Measurements from ENCODE around the gene HAUS5.
"Not testable (repeated sequence)": the region's sequence is repeated elsewhere in the genome, so short reads cannot be mapped to it uniquely, and the experiment has no call there.

The HAUS5 gene

DNA sequence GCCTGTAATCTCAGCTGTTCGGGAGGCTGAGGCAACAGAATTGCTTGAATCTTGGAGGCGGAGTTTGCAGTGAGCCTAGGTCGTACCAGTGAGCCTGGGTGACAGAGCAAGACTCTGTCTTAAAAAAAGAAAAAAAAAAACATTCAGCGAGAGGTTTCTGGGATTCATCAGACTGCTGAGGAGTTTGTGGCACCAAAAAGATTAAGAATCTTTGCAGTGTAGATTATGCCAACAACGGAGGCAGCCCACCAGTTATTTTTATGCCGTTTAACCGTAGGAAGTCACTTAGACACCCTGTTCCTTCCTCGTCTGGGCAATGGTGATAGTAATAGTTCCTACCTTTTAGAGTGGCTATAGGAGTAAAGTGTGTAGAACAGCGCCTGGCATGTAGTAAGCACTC is 38.0 kb downstream of the HAUS5 start:
- TF ChIP-seq, protein P1, sequence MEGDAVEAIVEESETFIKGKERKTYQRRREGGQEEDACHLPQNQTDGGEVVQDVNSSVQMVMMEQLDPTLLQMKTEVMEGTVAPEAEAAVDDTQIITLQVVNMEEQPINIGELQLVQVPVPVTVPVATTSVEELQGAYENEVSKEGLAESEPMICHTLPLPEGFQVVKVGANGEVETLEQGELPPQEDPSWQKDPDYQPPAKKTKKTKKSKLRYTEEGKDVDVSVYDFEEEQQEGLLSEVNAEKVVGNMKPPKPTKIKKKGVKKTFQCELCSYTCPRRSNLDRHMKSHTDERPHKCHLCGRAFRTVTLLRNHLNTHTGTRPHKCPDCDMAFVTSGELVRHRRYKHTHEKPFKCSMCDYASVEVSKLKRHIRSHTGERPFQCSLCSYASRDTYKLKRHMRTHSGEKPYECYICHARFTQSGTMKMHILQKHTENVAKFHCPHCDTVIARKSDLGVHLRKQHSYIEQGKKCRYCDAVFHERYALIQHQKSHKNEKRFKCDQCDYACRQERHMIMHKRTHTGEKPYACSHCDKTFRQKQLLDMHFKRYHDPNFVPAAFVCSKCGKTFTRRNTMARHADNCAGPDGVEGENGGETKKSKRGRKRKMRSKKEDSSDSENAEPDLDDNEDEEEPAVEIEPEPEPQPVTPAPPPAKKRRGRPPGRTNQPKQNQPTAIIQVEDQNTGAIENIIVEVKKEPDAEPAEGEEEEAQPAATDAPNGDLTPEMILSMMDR (IDR thresholded peaks at IDR 0.05; ENCODE audit: low read depth, low read length) = no peak
- H3K4me3 ChIP-seq (ENCODE audit: low read depth, low read length) = no peak overlapping the region

DNA sequence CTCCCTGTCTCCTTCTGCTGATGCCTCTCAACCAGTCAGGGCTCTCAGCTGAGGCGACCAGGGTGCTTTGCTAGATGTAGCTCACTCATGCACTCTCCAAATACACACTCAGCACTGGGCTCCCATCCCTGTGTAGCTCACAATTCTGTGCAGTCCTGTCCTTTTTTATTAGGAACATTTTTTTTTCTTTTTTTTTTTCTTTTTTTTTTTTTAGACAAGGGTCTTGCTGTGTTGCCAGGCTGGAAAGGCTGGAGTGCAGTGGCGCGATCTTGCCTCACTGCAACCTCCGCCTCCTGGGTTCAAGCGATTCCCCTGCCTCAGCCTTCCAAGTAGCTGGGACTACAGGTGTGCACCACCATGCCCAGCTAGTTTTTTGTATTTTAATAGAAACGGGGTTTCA is 42.3 kb downstream of the HAUS5 start:
- not testable (repeated sequence) for H3K4me3 ChIP-seq (ENCODE audit: low read depth, low read length)

DNA sequence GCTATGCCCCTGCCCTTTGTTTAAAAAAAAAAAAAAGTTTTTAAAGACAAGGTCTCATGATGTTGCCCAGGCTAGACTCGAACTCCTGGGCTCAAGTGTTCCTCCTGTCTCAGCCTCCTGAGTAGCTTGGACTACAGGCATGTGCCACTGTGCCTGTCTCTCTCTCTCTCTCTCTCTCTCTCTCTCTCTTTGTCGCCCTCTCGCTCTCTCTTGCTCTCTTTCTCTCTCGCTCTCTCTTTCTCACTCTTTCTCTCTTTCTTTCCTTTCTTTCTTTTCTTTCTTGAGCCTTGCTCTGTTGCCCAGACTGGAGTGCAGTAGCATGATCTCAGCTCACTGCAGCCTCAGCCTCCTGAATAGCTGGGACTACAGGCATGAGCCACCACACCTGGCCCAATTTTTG is 43.1 kb downstream of the HAUS5 start:
- H3K4me3 ChIP-seq (ENCODE audit: low read depth, low read length) = no peak overlapping the region
- TF ChIP-seq, protein P1 (IDR thresholded peaks at IDR 0.05; ENCODE audit: low read depth, low read length) = no peak

DNA sequence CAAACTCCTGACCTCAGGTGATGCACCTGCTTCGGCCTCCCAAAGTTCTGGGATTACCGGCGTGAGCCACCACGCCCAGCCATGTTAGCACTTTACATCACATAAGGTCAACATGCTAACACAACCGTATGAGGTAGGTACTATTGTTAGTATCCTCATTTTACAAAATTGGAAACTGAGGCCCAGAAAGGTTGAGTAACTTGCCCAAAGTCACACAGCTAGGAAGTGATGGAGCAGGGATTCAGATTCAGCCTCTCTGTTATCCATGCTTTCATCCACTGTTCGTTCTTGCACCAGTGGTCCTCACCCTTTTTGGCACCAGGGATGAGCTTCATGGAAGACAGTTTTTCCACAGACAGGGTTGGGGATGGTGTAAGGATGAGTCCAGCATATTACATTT is 44.2 kb downstream of the HAUS5 start:
- H3K4me3 ChIP-seq (ENCODE audit: low read depth, low read length) = no peak overlapping the region
- TF ChIP-seq, protein P1 (IDR thresholded peaks at IDR 0.05; ENCODE audit: low read depth, low read length) = no peak

DNA sequence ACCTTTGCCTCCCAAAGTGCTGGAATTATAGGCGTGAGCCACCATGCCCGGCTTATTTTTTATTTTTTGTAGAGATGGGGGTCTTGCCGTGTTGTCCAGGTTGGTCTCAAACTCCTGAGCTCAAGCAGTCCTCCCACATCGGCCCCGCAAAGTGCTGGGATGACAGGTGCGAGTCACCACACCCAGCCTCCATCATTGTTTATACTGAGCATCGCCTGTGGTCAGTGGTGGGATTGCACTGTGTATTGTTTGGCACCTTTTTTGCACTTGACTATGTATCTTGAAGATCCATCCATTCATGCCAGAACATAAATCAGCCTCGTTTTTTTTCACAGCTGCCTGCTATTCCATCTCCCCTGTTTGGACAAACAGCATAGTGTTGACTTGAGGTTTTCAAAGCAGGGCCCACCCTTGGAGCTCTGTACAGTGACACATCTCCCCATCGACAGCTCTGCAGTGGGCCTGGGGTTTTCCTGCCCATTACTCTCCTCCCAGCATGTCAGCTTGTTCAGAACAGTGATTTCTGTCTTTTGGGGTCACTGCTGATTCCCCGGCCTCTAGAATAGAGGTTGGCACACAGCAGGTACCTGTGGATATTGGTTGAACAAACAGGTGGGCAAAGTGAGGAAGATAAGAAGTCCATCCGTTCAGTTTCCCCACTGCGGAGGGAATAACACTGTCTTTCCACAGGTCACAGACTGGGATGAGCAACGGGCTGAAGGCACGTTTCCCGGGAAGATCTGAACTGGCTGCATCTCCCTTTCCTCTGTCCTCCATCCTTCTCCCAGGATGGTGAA is 45.6 kb downstream of the HAUS5 start:
- TF ChIP-seq, protein P1 (IDR thresholded peaks at IDR 0.05; ENCODE audit: low read depth, low read length) = peak; percentile 26; the same call in 1 of the 2 replicates
- H3K4me3 ChIP-seq (ENCODE audit: low read depth, low read length) = no peak overlapping the region

DNA sequence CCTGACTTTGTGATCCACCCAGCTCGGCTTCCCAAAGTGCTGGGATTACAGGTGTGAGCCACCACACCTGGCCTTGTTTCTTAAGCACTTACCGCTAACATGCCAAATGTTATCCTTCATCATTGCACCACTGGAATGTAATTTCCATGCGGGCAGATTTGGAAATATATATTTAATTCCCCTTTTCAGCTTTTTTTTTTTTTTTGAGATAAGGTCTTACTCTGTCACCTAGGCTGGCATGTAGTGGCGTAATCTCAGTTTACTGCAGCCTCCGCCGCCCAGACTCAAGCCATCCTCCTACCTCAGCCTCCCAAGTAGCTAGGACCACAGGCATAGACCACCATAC is 49.4 kb downstream of the HAUS5 start:
- no peak overlapping the region for H3K4me3 ChIP-seq (ENCODE audit: low read depth, low read length)
- TF ChIP-seq, protein P1 (IDR thresholded peaks at IDR 0.05; ENCODE audit: low read depth, low read length) = no peak

DNA sequence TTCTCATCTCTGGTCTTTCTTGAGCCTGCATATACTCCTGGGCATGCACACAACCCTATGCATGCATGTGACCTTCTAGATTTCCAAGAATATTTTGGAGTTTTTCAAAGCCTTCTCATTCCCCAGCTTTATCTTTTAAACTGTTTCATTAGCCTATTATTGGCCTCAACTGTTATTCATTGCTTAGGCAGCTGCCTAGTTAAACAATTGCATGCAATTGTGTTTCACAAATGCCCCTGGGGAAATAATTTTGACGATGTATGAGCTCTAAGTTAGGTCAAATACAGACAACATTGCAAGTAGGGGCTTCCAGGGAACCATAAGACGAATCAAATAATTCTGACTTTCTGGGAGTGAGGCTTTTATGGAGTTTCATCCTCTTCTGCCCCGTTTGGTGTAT is 51.4 kb downstream of the HAUS5 start:
- TF ChIP-seq, protein P1 (IDR thresholded peaks at IDR 0.05; ENCODE audit: low read depth, low read length) = no peak
- no peak overlapping the region for H3K4me3 ChIP-seq (ENCODE audit: low read depth, low read length)

DNA sequence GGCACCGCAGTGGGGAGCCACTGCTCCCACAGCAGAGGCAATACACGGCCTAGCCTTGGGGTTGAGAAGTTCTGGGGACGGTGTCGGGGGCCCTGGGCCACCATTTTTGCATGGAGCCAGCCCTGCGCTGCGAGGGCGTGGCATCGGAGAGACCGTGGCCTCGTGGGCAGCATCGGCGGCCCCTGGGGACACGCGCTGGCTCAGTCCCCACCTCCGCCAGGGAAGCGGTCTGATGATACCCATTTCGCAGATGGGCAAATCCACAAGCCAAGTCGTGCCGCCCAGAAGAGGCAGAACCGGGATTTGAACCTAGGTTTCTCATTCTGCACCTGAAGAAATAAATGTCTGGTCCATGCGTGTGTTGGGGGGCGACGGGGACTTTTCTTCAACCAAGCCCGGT is 52.6 kb downstream of the HAUS5 start:
- H3K4me3 ChIP-seq (ENCODE audit: low read depth, low read length) = no peak overlapping the region
- TF ChIP-seq, protein P1 (IDR thresholded peaks at IDR 0.05; ENCODE audit: low read depth, low read length) = no peak

Measured in WI38 (cell line).